Endothelial cell (in vitro differentiated cells): ENCODE measurements around the gene DLEC1. TPM values are rescaled to one million over a fixed set of nuclear protein-coding genes. Genes with fewer than 3 reads are reported as not detected.

Experiments
- DNase-seq: peaks from one replicate; pipeline ENCODE4 v3.0.0; 2021; ENCODE audit warnings: low spot score
- H3K27ac Mint-ChIP-seq: one replicate; pipeline ENCODE4 v1.8.0; 2021; ENCODE audit warnings: mixed read lengths, inconsistent platforms; ENCODE audit not compliant: unreplicated experiment
- H3K27me3 Mint-ChIP-seq: one replicate; pipeline ENCODE4 v1.8.0; 2021; ENCODE audit warnings: mild to moderate bottlenecking, moderate library complexity, mixed read lengths, inconsistent platforms; ENCODE audit not compliant: unreplicated experiment
- H3K36me3 Mint-ChIP-seq: one replicate; pipeline ENCODE4 v1.8.0; 2021; ENCODE audit warnings: mild to moderate bottlenecking, low read depth, mixed read lengths, inconsistent platforms; ENCODE audit not compliant: unreplicated experiment
- H3K4me1 Mint-ChIP-seq: one replicate; pipeline ENCODE4 v1.8.0; 2021; ENCODE audit warnings: mild to moderate bottlenecking, mixed read lengths, inconsistent platforms; ENCODE audit not compliant: unreplicated experiment
- H3K4me3 Mint-ChIP-seq: one replicate; pipeline ENCODE4 v1.8.0; 2021; ENCODE audit warnings: mild to moderate bottlenecking, mixed read lengths, inconsistent platforms; ENCODE audit not compliant: unreplicated experiment
- H3K9me3 Mint-ChIP-seq: one replicate; pipeline ENCODE4 v1.8.0; 2021; ENCODE audit warnings: mixed read lengths, inconsistent platforms; ENCODE audit not compliant: unreplicated experiment
- CTCF ChIP-seq: fragments of 200-600 bp; sonication (generic); IDR thresholded peaks from one replicate; pipeline ENCODE4 v1.5.0; 2021; ENCODE audit warnings: antibody characterized with exemption; ENCODE audit not compliant: unreplicated experiment
- total RNA-seq: library from RNA; stranded (reverse); fragmentation: NEBNext Ultra II Directional; extraction: Animal tissue kit (Norgen Biotek cat#: 25700); gene quantifications from one replicate; pipeline ENCODE4 v1.2.1, GENCODE V29; 2021; ENCODE audit not compliant: unreplicated experiment

DLEC1 gene
- total RNA-seq, 1 donor from 2014 or later = 0.62 TPM

GRCh38 chr3:38095669-38096483 is 56.9 kb downstream of the DLEC1 start:
- Mint-ChIP-seq H3K27me3 (no peaks in the 10 kb centered on the region), H3K4me3 (no peak overlapping the region), H3K9me3 (no peaks in the 10 kb centered on the region), H3K4me1 (peaks cover 32% of the 10 kb centered on the region), H3K27ac (no peak overlapping the region), H3K36me3 (no peaks in the 10 kb centered on the region)
- DNase-seq = no peak
- TF ChIP-seq CTCF = no peak

GRCh38 chr3:38097446-38098375 is 58.7 kb downstream of the DLEC1 start:
- H3K4me1 Mint-ChIP-seq = peaks cover 28% of the 10 kb centered on the region
- DNase-seq = no peak
- no peak overlapping the region for H3K4me3 Mint-ChIP-seq
- TF ChIP-seq CTCF = no peak
- no peaks in the 10 kb centered on the region for H3K9me3 Mint-ChIP-seq
- no peaks in the 10 kb centered on the region for H3K36me3 Mint-ChIP-seq
- H3K27ac Mint-ChIP-seq = no peak overlapping the region
- no peaks in the 10 kb centered on the region for H3K27me3 Mint-ChIP-seq

- DNase-seq = no peak
- Mint-ChIP-seq H3K9me3 (no peaks in the 10 kb centered on the region), H3K36me3 (no peaks in the 10 kb centered on the region), H3K27me3 (no peaks in the 10 kb centered on the region), H3K4me3 (no peak overlapping the region), H3K4me1 (peaks cover 28% of the 10 kb centered on the region), H3K27ac (peak overlapping the region; percentile 20)
- TF ChIP-seq CTCF = no peak
Observed at GRCh38 chr3:38098376-38098723, 59.3 kb downstream of the DLEC1 start.

- H3K36me3 Mint-ChIP-seq = no peaks in the 10 kb centered on the region
- peaks cover 28% of the 10 kb centered on the region for H3K4me1 Mint-ChIP-seq
- H3K27me3 Mint-ChIP-seq = no peaks in the 10 kb centered on the region
- H3K4me3 Mint-ChIP-seq = no peak overlapping the region
- no peak overlapping the region for H3K27ac Mint-ChIP-seq
- no peaks in the 10 kb centered on the region for H3K9me3 Mint-ChIP-seq
- no peak for TF ChIP-seq CTCF
- DNase-seq = no peak
Observed at GRCh38 chr3:38099518-38099917, 60.5 kb downstream of the DLEC1 start.
